Suppressor macrophage (primary cell): Measurements from ENCODE around the gene CMIP.
"Not testable (repeated sequence)": the region's sequence is repeated elsewhere in the genome, so short reads cannot be mapped to it uniquely, and the experiment has no call there.

Experiments used
- DNase-seq, 4 experiments: peaks; one replicate each; pipeline ENCODE4 v3.0.0-alpha.2; 2020 to 2022

CMIP gene

DNA sequence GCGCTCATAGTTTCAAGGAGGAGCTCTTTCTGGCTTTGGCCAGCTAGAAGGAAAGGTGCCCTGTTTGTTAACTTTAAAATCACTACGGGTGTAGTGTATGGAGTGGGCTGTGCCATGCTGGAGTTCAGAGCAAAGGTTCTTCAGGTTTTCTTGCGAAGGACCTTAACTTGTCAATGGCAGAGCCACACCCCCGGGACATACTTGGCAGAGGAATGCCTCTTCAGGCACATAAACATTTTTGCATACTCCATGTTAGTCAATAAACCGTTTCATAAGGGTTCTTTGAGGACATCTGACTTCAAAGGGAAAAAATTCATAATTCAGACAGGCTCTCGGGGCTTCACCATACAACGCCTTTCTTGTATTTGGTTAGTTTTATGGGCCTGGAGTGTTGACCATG is 221.5 kb downstream of the CMIP start:
- DNase-seq = no peak

DNA sequence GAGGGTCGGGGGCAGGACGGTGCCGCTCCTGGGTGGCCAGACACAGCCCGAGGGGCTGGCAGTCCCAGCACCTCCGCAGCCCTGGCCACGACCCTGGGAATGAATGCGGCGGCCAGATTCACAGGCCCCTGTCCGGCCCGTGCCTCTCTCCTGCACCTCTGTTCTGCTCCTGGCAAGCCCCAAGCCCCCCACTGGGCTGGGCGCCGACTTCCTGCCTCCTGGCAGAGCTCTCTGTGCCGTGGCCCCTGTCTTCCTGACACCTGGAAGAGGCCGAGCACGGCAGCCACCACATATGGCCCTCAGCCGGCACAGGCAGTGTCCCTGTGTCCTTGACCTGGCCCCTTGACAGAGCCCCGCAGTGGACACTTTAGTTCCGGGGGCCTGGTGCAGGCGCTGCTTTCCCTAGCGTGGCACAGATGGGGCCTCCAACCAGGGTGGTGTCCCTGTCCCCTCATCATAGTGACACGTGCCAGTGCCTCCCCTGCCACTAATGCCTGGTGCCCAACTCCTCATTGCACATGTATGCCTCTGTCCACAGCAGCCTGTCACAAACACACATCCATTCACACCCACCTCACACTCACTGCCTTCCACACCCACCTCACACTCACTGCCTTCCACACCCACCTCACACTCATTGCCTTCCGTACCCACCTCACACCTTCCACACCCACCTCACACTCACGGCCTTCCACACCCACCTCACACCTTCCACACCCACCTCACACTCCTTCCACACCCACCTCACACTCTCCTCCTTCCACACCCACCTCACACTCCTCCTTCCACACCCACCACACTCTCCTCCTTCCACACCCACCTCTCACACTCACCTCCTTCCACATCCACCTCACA is 223.9 kb downstream of the CMIP start:
- DNase-seq = no peak

DNA sequence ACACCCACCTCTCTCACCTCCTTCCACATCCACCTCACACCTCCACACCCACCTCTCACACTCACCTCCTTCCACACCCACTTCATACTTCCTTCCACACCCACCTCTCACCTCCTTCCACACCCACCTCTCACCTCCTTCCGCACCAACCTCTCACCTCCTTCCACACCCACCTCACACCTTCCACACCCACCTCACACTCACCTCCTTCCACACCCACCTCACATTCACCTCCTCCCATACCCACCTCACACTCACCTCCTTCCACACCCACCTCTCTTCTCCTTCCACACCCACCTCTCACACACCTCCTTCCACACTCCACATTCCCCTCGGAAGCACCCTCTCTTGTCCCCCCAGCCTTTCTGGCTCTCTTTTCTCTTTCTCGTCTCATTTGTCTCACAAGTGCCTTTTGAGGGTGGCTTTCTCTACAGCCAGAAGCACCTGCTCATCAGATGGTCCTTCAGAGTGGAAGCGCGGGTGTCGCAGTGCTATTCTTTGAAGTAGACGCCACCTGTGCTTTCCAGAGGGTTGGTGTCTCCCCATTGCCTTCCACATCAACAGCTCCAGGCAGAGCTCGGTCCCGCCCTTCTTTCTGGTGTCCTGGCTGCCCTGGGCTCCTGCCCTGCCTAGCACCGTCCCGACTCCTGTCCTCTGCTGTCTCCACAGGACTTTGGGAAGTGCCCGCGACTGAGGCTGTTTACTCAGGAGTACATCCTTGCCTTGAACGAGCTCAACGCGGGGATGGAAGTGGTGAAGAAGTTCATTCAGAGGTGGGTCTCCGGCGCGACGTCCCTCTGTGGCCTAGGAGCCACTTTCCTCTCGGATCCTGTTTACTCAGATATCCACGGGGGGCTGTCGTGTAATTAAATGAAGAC is 225.1 kb downstream of the CMIP start:
- DNase-seq = no peak

DNA sequence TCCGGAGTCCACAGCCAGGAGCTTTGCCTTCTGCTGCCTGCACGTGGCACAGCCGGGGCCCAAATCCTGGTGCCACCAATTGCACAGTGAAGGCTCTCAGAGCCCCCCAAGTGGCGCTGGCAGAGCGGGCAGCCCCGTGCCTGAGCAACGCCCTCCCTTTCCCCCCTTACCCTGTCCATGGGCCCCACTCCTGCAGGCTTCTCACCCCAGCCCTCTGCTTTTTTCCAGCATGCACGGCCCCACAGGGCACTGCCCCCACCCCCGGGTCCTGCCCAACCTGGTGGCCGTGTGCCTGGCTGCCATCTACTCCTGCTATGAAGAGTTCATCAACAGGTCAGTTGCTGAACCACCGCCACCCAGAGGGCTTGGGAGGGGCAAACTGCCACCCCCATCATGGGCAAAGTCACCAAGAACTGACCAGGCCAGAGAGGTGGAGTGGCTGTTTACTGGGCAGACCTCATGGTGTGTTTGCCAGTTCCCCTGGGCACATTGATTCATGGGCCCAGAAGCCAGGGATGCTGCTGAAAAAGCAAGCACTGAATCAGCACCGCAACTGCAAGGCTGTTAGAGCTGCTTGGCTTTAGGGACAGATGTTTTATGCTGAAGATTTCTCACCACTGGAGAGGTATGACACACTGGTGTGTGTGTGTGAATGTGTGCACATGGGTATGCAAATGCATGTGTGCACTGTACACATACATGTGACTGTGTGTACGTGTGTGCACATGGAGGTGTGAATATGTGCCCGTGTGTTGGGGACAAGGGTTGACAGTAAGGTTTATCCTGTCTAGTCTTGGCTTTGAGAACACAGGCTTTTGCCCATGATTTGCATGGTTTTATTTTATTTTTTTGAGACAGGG is 227.4 kb downstream of the CMIP start:
- DNase-seq = no peak

DNA sequence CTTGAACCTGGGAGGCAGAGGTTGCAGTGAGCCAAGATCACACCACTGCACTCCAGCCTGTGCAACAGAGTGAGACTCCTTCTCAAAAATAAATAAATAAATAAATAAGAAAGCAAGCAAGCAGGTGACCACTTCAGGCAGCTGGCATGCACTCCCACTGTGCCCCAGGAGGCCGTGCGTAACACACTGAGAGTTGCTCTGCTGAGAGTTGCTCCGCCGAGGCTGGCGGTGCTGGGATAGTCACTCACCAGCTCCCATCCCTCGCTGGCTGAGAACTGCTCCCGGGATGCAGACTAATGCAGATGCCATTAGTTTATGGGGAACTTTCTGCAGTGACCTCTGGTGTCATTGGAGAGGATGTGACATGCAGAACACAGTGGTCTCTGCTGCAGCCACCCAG is 228.8 kb downstream of the CMIP start:
- no peak for DNase-seq

DNA sequence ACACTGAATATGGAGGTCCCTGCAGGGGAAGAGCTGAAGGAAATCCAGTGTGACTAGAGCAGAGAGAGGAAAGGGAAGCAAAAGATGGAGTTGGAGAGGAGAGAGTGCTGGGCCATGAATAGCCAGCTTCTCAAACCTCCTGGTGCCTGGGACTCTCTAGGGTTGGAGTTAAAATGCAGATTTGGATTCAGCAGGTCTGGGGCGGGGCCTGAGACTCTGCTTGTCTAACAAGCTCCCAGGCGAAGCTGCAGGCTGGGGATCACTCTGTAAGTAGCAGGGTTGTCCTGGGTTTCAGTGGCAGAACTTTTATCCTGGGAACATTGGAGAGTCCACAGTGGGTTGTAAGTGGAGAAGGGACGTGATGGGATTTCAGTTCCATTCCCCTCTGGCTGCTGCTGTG is 231.1 kb downstream of the CMIP start:
- no peak for DNase-seq

DNA sequence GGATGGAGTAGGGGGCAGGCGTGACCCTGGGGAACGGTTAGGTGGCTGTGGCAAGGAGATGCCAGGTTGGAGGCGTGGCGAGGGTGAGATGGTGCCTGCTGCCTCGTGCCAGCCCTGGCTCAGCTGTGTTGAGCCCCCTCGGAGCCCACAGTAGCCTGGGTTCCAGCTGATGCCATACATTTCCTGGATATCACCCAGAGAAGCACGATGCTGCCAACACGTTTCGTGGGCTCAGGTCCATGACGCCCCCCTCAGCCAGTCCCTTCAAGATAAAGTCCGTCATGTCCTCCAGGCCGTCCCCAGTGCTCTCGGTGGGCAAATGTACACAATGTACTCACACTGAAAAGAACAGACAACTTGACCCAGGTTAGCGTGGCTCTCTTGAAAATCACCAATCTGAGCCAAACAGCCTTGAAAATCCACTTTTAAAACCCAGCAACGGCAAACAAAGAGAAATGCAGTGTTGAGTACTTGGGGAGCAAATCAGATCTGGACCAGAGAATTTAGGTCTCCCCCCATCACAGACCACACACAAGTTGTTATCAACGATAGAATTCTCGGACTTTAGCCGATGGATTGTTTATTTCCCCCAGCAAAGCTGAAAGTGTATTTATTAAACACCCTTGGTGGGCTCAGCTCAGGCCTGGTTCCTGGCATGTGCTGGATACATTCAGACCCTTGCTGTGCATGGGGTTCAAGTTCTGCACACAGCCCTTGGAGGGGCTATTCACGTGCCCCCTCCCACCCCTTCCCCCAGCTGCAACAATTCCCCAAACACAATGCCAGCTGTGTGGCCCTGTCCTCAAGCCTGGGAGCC is 231.7 kb downstream of the CMIP start:
- no peak for DNase-seq

DNA sequence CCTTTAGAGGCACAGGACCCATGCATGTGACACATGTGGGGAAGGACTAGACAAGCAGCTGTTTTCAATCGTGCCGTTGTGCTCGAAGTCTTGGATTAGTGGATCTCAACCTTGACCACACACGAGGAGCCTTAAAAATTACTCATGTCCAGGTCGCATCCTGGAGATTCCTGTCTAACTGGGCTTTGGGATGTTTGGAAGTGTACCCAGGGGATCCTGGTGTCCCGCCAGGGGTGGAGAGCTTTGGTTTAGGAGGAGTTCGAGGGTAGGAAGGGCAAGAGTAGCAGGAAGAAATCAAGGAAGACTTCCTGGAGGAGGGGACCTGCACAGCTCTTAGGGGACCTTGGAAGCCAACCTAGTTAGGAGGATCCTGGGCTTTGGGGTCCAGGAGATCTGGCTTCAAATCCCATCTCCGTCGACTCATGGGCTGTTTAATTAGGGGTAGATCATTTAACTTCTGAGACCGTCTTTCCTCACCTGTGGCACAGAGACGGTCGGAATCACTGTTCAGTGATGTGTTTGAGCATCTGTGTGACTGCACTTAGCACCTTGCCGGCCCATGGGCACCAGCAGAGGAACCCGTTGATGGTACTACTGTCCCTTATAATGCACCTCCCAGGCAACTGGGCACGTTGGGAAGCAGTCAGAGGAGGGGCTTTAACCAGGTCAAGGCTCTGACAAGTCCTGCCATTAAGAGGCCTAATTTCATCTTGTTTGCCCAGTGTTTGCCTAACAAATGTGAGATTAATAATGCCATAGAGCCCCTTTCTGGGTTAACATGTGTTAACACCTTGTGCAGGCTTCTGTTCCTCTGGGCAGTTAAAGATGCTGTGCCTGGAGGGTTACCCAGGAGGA is 232.5 kb downstream of the CMIP start:
- no peak for DNase-seq

DNA sequence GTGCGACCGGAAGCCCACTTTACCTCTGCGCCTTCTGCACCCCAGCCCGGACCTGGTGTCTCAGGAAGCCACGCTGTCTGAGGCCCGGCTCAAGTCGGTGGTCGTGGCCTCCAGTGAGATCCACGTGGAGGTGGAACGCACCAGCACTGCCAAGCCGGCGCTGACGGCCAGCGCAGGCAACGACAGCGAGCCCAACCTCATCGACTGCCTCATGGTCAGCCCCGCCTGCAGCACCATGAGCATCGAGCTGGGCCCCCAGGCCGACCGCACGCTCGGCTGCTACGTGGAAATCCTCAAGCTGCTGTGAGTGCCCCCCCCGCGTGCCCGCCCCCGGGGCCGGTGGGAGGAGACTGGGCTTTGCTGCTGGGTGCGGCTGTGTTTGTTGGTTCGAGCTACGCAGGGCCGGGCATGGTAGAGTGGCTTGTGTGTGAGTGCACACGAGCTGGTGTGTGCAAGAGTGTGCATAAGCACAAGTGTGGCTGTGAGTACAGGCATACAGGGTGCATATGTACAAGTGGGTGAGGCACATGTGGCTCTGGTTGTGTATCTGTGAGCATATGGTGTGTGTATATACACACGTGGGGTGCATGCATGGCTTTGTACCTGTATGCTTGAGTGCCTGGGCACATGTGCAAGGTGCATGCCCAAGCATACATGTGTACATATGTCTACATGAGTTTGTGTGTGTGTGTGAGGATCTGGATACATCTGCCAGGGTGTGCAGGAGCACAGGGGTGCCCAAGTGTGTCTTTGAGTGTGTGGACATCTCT is 233.9 kb downstream of the CMIP start:
- no peak for DNase-seq

DNA sequence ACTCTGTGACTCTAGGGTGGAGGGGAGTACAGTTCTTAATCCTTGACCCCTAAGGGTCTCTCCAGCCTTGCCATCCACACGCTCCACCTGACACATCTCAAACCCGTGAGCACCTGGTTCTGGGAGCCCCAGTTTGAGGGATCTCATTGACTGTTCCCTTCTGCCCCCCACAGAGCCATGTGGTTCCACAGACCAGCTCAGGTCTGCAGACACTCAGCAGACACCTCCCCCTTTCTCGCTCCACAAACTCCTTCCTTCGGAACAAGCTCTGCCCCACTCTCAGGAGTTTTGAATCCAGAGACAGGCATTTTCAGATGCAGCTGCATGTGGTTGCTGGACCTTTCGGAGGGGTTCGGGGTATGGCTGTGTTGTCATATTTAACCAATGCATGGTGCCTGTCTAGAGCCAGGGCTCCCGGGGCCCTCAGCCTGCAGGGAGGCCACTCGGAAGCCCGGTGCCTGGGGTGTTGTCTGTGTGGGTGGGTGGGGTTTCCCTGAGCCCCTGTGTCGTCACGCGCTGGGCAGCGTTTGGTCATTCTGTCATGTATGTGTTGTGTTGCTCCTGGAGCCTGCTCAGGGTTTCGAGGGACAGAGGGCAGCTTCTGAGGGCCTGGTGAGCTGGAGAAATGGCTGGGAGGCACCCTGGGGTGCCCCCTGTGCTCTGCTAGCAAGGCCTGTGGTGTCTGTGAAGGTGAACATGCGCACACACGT is 235.3 kb downstream of the CMIP start:
- no peak for DNase-seq

DNA sequence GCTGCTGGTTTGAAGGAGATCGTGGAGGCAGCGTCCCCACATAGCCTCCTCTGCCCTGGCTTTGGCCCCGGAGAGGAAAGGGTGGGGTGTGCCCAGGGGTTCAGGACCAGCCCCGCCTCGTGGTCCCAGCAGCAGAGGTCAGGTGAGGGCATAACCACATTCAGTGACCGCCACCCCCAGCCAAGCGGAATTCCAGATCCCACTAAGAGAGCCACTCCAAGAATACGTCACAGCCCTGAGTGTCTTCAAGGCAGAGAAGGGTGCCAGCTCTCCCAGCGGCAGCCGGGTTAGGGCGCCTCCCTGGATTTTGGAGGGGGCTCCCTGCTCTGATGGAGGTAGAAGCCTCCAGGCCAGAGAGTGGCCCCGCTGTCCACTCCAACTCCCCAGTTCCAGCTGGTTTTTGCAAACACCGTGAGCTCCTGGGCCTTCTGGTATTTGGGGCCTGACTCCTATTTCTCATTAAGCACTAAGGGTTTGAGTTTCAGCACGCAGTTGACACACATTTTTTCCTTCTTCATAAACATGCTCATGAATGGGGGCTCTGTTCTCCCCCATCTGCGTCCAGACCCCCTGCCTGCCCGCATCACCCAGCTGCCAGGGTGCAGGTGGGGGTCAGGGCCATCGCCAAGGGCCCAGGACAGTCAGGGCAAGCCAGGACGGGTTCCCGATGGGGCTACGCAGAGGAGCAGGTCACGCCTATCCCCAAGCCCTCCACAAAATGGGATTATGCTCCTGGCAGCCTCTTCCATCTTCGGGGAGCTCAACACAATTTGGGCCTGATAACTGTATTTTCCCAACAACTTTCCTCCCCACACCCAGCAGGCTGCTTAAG is 236.1 kb downstream of the CMIP start:
- no peak for DNase-seq

DNA sequence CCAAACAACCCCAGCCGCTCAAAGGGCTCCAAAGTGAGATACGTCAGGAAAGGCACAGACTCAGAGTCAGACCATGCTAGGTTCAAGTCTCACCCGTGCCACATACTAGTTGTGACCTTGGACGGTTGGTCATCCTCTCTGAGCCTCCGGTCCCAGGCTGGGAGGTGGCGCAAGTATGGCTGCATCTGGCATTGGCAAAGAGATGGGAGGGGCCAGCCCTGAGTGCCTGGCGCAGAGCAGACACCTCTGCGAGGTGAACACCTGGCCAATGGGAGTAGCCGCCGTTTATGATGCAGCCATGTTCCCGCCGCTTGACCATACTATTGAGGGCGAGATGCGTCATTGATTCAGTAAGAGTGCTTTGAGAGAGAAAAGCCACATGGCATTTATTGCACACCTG is 236.7 kb downstream of the CMIP start:
- DNase-seq = no peak

DNA sequence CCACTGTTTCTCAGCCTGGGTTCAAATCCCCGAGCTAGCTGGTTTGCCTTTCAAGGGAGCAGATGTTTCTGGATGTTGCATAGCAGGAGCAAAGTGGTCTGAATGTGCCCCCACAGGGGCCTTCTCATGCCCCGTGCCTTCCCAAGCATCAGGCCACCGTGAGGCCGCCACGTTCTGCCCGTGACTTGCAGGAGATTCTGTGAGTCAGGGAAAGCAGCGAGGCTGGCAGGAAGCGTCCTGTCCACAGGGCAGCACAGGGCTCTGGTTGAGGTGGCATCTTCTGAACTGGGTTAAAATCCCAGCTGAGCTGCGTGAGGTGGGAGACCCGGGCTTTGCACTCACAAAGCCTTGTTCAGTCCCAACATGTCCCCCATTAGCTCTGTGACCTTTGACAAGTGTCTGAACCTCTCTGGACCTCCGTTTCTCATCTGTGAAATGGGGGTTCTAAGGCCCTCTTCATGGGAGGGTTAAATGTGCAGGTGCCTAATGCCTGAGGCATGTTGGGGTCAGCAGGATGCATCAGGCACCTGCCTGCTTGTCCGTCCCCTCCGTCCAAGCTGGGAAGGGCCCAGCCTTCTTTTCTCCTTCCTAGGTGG is 239.7 kb downstream of the CMIP start:
- no peak for DNase-seq

DNA sequence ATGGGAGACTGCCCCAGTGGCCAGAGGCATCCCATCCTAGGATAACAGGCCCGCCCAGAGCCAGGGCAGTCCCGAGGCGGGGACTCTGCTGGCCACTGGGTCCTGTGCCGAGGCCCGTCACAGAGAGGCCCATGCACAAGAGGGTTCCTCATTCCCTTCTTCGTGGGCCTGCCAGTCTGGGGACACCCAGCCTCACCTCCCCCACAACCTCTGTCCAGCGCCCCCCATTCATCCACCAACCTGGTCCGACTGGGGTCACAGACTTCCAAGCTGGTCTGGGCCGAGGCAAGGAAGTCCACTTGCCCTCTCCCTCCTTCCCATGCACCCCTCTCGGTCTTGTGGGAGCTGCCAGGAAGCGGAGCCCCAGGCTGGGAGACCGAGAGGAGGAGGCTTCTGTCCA is 240.3 kb downstream of the CMIP start:
- DNase-seq = no peak

DNA sequence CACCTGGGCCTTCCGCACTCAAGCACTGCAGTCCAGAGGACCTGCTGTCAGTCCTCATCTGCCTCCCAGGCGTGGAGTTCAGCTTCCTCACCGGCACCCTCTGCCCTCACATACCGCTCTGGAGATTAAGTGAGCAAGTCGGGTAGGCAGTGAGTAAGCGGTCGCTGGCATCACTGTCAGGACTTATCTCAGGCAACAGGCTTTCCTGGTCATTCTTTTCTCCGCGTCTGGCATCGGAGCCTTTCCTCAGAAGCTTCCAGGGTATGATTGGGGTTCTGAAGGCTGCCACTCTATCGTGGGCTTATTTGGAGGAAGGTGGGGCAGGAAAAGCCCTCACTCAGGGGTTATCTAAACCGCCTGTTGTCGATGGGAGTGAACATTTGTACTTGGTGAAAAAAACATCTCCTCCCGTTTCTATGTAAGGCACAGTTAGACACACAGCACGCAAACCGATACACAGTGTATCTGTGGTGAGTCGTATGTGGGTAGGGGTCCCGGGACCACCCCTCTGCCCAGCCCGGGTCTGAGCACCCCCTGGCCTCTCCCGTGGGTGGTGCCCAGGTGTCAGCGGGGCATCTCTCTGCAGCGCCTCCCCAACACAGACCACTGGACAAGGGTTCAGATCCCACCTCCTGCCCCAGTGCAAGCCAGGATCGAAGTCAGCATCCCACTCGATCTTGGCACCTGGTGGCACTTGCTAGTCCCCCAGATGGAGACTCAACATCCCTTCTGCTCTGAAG is 242.0 kb downstream of the CMIP start:
- no peak for DNase-seq

DNA sequence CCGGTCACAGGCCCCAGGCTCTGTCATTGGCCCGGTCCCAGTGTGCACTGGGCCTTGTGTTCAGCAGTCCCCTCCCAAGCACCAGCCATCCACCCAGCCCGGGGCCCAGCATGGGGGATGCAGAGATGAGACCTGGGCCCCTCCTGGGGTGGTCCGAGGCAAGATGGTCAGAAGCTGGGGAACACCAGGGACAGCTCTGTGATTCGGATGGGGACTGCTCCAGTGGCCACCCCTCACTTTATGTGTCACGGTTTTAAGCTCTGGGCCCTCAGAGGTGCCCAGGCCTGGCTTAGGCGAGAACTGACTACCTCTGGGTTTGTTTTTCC is 242.5 kb downstream of the CMIP start:
- no peak for DNase-seq

DNA sequence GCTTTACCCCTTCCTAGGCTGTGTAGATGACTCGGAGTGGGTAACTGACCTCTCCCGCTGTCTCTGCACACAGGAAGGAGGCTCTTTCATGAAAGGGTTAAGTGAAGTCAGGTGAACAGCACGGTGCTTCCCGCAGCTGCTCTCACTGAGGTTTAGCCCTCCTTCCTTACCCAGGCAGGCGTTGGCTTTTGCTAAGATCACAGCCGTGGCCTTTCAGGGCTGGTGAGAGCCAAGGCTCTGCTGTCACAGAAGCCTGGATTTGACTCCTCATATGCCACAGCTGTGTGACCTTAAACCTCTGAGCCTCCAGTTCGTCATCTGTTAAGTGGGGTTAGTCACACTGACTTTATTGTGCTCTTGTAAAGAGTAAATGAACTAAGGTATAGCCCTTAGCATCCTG is 243.6 kb downstream of the CMIP start:
- no peak for DNase-seq

DNA sequence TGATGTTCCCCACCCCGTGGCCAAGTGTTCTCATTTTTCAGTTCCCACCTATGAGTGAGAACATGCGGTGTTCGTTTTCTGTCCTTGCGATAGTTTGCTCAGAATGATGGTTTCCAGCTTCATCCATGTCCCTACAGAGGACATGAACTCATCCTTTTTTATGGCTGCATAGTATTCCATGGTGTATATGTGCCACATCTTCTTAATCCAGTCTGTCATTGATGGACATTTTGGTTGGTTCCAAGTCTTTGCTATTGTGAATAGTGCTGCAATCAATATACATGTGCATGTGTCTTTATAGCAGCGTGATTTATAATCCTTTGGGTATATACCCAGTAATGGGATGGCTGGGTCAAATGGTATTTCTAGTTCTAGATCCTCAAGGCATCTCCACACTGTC is 244.2 kb downstream of the CMIP start:
- not testable (repeated sequence) for DNase-seq
